H1 (cell line): ENCODE measurements around the gene ACSL4. TPM values are rescaled to one million over a fixed set of nuclear protein-coding genes. Genes with fewer than 3 reads are reported as not detected.
"Not testable (repeated sequence)": the region's sequence is repeated elsewhere in the genome, so short reads cannot be mapped to it uniquely, and the experiment has no call there.

Experiments used
- CTCF ChIA-PET: fragments of 300-600 bp; sonication (Branson Sonifier 250); formaldehyde crosslinking; loops from one replicate; lab custom pipeline; 2021; ENCODE audit not compliant: partially characterized antibody; lab: Charles Lee
- POLR2A ChIA-PET: fragments of 300-600 bp; sonication (Branson Sonifier 250); formaldehyde crosslinking; loops from one replicate; lab custom pipeline; 2021; ENCODE audit warnings: inconsistent platforms; ENCODE audit not compliant: partially characterized antibody; lab: Charles Lee
- DNase-seq, 2 experiments: peaks; one replicate each; pipeline versions ENCODE4 v3.0.0 to v3.0.0-alpha.2; 2010 to 2022; ENCODE audit warnings: low spot score in 2 of 2, low read depth in 1 of 2, mixed read lengths in 1 of 2
- FAIRE-seq: peaks from 2 replicates; lab custom pipeline; 2011; peaks lifted over from hg19 to GRCh38; lab: Jason Lieb, UNC
- H2AFZ ChIP-seq: 2 replicates; pipeline ENCODE4 v1.8.1; 2012; ENCODE audit warnings: low read length, inconsistent platforms
- H2AK5ac ChIP-seq: 2 replicates; pipeline ENCODE4 v1.6.1; 2013; ENCODE audit warnings: low read depth, low read length
- H2BK120ac ChIP-seq: replicated peaks from 2 replicates; pipeline ENCODE3; 2013; ENCODE audit warnings: low read depth, low read length, inconsistent platforms
- H2BK12ac ChIP-seq: 2 replicates; pipeline ENCODE4 v1.6.1; 2013; ENCODE audit warnings: low read depth, low read length
- H2BK15ac ChIP-seq: 2 replicates; pipeline ENCODE4 v1.6.1; 2013; ENCODE audit warnings: low read length
- H2BK20ac ChIP-seq: 2 replicates; pipeline ENCODE4 v1.6.1; 2013; ENCODE audit warnings: low read length
- H2BK5ac ChIP-seq: 2 replicates; pipeline ENCODE4 v1.6.1; 2013; ENCODE audit warnings: low read depth, low read length
- H3K14ac ChIP-seq: 2 replicates; pipeline ENCODE4 v1.6.1; 2013; ENCODE audit warnings: inconsistent platforms; ENCODE audit not compliant: insufficient read length
- H3K18ac ChIP-seq: 2 replicates; pipeline ENCODE4 v1.6.1; 2013; ENCODE audit warnings: low read length; ENCODE audit errors: extremely low read depth
- H3K23ac ChIP-seq: 2 replicates; pipeline ENCODE4 v1.6.1; 2013; ENCODE audit warnings: inconsistent platforms; ENCODE audit not compliant: insufficient read length
- H3K23me2 ChIP-seq: 2 replicates; pipeline ENCODE4 v1.6.1; 2013; ENCODE audit warnings: low read depth, low read length
- H3K27ac ChIP-seq: 2 replicates; pipeline ENCODE4 v1.6.1; 2011; ENCODE audit warnings: low read depth, low read length, inconsistent platforms
- H3K27me3 ChIP-seq, 4 experiments: replicated peaks in 1 of 4; 1 replicate in 1 of 4; 2 replicates in 3 of 4; pipeline versions ENCODE4 v1.6.1 to v1.8.1; 2011 to 2013; ENCODE audit warnings: low read length in 3 of 4, mild to moderate bottlenecking in 3 of 4, inconsistent platforms in 2 of 4, mixed read lengths in 2 of 4, moderate library complexity in 1 of 4; ENCODE audit not compliant: control insufficient read depth in 3 of 4, insufficient read depth in 3 of 4; ENCODE audit errors: extremely low read depth in 1 of 4
- H3K36me3 ChIP-seq, 4 experiments: 2 replicates each; pipeline versions ENCODE4 v1.6.1 to v1.8.1; 2011 to 2013; ENCODE audit warnings: mild to moderate bottlenecking in 4 of 4, low read length in 3 of 4, moderate library complexity in 2 of 4, control low read depth in 1 of 4, inconsistent platforms in 1 of 4; ENCODE audit not compliant: insufficient read depth in 4 of 4, control insufficient read depth in 2 of 4
- H3K4ac ChIP-seq: replicated peaks from 2 replicates; pipeline ENCODE3; 2013; ENCODE audit warnings: low read length, low read depth, mixed read lengths, inconsistent platforms; ENCODE audit not compliant: insufficient read length
- H3K4me1 ChIP-seq, 4 experiments: replicated peaks in 1 of 4; 1 replicate in 1 of 4; 2 replicates in 3 of 4; pipeline versions ENCODE4 v1.6.1 to v1.8.1; 2011 to 2013; ENCODE audit warnings: low read length in 3 of 4, inconsistent platforms in 2 of 4, mixed read lengths in 1 of 4; ENCODE audit not compliant: insufficient read depth in 4 of 4, control insufficient read depth in 3 of 4
- H3K4me2 ChIP-seq, 2 experiments: 2 replicates each; pipeline versions ENCODE4 v1.6.1 to v1.8.1; 2011 to 2013; ENCODE audit warnings: low read depth in 2 of 2, low read length in 2 of 2, control low read depth in 1 of 2, inconsistent platforms in 1 of 2, mild to moderate bottlenecking in 1 of 2; ENCODE audit not compliant: insufficient read depth in 1 of 2
- H3K4me3 ChIP-seq, 4 experiments: fragments of 200-600, 300-600 bp in 1 of 4; sonication (generic), shearing (Covaris generic), sonication (Bioruptor Twin) in 1 of 4; 2 replicates each; pipeline versions ENCODE4 v1.5.1 to v1.8.1; 2011 to 2016; ENCODE audit warnings: low read length in 4 of 4, low read depth in 3 of 4, control low read depth in 2 of 4, inconsistent platforms in 2 of 4, mild to moderate bottlenecking in 2 of 4, mixed read lengths in 1 of 4, moderate library complexity in 1 of 4; ENCODE audit not compliant: insufficient read depth in 2 of 4; ENCODE audit errors: extremely low read depth in 1 of 4
- H3K56ac ChIP-seq: replicated peaks from 2 replicates; pipeline ENCODE3; 2013; ENCODE audit warnings: low read depth, mild to moderate bottlenecking, mixed read lengths, low read length, inconsistent platforms; ENCODE audit not compliant: insufficient read length
- H3K79me1 ChIP-seq: 2 replicates; pipeline ENCODE4 v1.6.1; 2013; ENCODE audit warnings: low read depth, low read length, control low read depth
- H3K79me2 ChIP-seq, 2 experiments: 2 replicates each; pipeline versions ENCODE4 v1.6.1 to v1.8.1; 2012 to 2013; ENCODE audit warnings: low read length in 2 of 2, mild to moderate bottlenecking in 2 of 2, inconsistent platforms in 1 of 2; ENCODE audit not compliant: insufficient read depth in 2 of 2, control insufficient read depth in 1 of 2
- H3K9ac ChIP-seq, 4 experiments: replicated peaks in 1 of 4; 1 replicate in 1 of 4; 2 replicates in 3 of 4; pipeline versions ENCODE4 v1.6.1 to v1.8.1; 2011 to 2013; ENCODE audit warnings: low read depth in 3 of 4, low read length in 3 of 4, control low read depth in 2 of 4, mild to moderate bottlenecking in 2 of 4, moderate library complexity in 2 of 4, inconsistent platforms in 1 of 4; ENCODE audit errors: extremely low read depth in 1 of 4
- H3K9me3 ChIP-seq, 2 experiments: 2 replicates each; pipeline versions ENCODE4 v1.6.1 to v1.8.1; 2012 to 2013; ENCODE audit warnings: mild to moderate bottlenecking in 2 of 2, moderate library complexity in 2 of 2, control low read depth in 1 of 2, inconsistent platforms in 1 of 2, low read depth in 1 of 2, low read length in 1 of 2, mixed read lengths in 1 of 2; ENCODE audit not compliant: insufficient read depth in 2 of 2
- H4K20me1 ChIP-seq, 2 experiments: replicated peaks in 1 of 2; 2 replicates each; pipeline versions ENCODE3 to v1.8.1; 2011 to 2013; ENCODE audit warnings: inconsistent platforms in 2 of 2, low read length in 2 of 2, mild to moderate bottlenecking in 1 of 2; ENCODE audit not compliant: insufficient read depth in 2 of 2, control insufficient read depth in 1 of 2
- H4K5ac ChIP-seq: 2 replicates; pipeline ENCODE4 v1.6.1; 2013; ENCODE audit warnings: low read length, low read depth, mixed read lengths, inconsistent platforms; ENCODE audit not compliant: insufficient read length
- H4K8ac ChIP-seq: 2 replicates; pipeline ENCODE4 v1.8.0; 2013; ENCODE audit warnings: mild to moderate bottlenecking, moderate library complexity, low read length, inconsistent platforms; ENCODE audit not compliant: insufficient read depth; ENCODE audit errors: extremely low read depth
- H4K91ac ChIP-seq: replicated peaks from 2 replicates; pipeline ENCODE3; 2013; ENCODE audit warnings: low read length, mixed read lengths, inconsistent platforms; ENCODE audit not compliant: insufficient read length
- BACH1 ChIP-seq: IDR thresholded peaks from 2 replicates; pipeline ENCODE4 v1.6.1; 2012; ENCODE audit warnings: low read length, improper control_type of control experiment
- CBX5 ChIP-seq: fragments of 300-800, 300-1000 bp; sonication (generic); IDR thresholded peaks from 2 replicates; pipeline ENCODE4 v1.7.1; 2016; ENCODE audit warnings: antibody characterized with exemption, low read length, low read depth
- KDM1A ChIP-seq: fragments of 200-600, 300-600 bp; sonication (generic); IDR thresholded peaks from 2 replicates; pipeline ENCODE4 v1.7.1; 2016; ENCODE audit warnings: mild to moderate bottlenecking, low read length, borderline replicate concordance
- MAX ChIP-seq: IDR thresholded peaks from 2 replicates; pipeline ENCODE4 v1.6.1; 2012; ENCODE audit warnings: inconsistent platforms
- WGBS, 2 experiments: shearing (Covaris generic) in 1 of 2; methylation state at CpG; one replicate each; pipeline versions ENCODE4 v1.1.6 to v1.1.7; 2013 to 2015; ENCODE audit warnings: low lambda C conversion rate in 2 of 2, mixed read lengths in 2 of 2, inconsistent platforms in 1 of 2, low coverage in 1 of 2, missing lambda C conversion rate in 1 of 2; ENCODE audit not compliant: insufficient replicate concordance in 2 of 2, insufficient coverage in 1 of 2, insufficient read length in 1 of 2; ENCODE audit errors: extremely low coverage in 1 of 2, missing lambda C conversion rate in 1 of 2; 5-methylcytosine and 5-hydroxymethylcytosine counted together
- polyA plus RNA-seq, 7 experiments: library from polyadenylated mRNA; depleted of rRNA in 3 of 7; stranded (reverse) in 5 of 7; unstranded in 2 of 7; fragments of >200 nt in 5 of 7; fragments of 200-250 nt in 2 of 7; gene quantifications; 1 replicate in 5 of 7; 2 replicates in 1 of 7; 4 replicates in 1 of 7; pipeline versions ENCODE4 v1.2.1 to v1.2.3, GENCODE V29; 2011 to 2013; ENCODE audit warnings: missing spikeins in 2 of 7, mixed read lengths in 2 of 7
- total RNA-seq: library from RNA; stranded (reverse); fragmentation: NEBNext Ultra II Directional; extraction: Animal tissue kit (Norgen Biotek cat#: 25700); gene quantifications from 2 replicates; pipeline ENCODE4 v1.2.1, GENCODE V29; 2021

The ACSL4 gene
- total and polyA plus RNA-seq, 2 of the 8 experiments (the other 6 are each of a cell fraction or from before 2014, with no cell fraction given): 11.3 to 47.0 TPM

- TF ChIP-seq KDM1A (no peak), MAX (no peak), CBX5 (no peak), BACH1 (no peak)
Measured at GRCh38 chrX:109728173-109728535, 4.9 kb downstream of the ACSL4 start (continued).

- H3K23ac ChIP-seq, H2BK120ac ChIP-seq, H2BK20ac ChIP-seq, H3K56ac ChIP-seq, H3K9ac ChIP-seq, H4K8ac ChIP-seq, H2BK5ac ChIP-seq, H3K4ac ChIP-seq, H2AK5ac ChIP-seq, H3K27me3 ChIP-seq, DNase-seq, H3K9me3 ChIP-seq, H4K5ac ChIP-seq, H3K27ac ChIP-seq, H2AFZ ChIP-seq, H3K23me2 ChIP-seq, H2BK12ac ChIP-seq, H3K14ac ChIP-seq, H3K4me2 ChIP-seq, CTCF ChIA-PET, H4K20me1 ChIP-seq, H4K91ac ChIP-seq, H3K79me1 ChIP-seq, H3K18ac ChIP-seq, POLR2A ChIA-PET, H3K4me3 ChIP-seq, H3K4me1 ChIP-seq, H3K36me3 ChIP-seq, H2BK15ac ChIP-seq, FAIRE-seq: not testable (repeated sequence)
- no CpG with 5 or more reads among the region's 1 CpG for WGBS, 2 experiments
- H3K79me2 ChIP-seq: peaks cover 0 to 28% of the 10 kb centered on the region in 2 experiments; a peak in 2 of 4 replicates
Measured at GRCh38 chrX:109724971-109725370, 8.1 kb downstream of the ACSL4 start.
